H1 (cell line): ENCODE data around the gene MAPKAPK2. TPM values are rescaled to one million over a fixed set of nuclear protein-coding genes. Genes with fewer than 3 reads are reported as not detected.

Experiments used
- CTCF ChIA-PET: fragments of 300-600 bp; sonication (Branson Sonifier 250); formaldehyde crosslinking; loops from one replicate; lab custom pipeline; 2021; ENCODE audit not compliant: partially characterized antibody; lab: Charles Lee
- POLR2A ChIA-PET: fragments of 300-600 bp; sonication (Branson Sonifier 250); formaldehyde crosslinking; loops from one replicate; lab custom pipeline; 2021; ENCODE audit warnings: inconsistent platforms; ENCODE audit not compliant: partially characterized antibody; lab: Charles Lee
- DNase-seq, 2 experiments: peaks; one replicate each; pipeline versions ENCODE4 v3.0.0 to v3.0.0-alpha.2; 2010 to 2022; ENCODE audit warnings: low spot score in 2 of 2, low read depth in 1 of 2, mixed read lengths in 1 of 2
- FAIRE-seq: peaks from 2 replicates; lab custom pipeline; 2011; peaks lifted over from hg19 to GRCh38; lab: Jason Lieb, UNC
- H2AFZ ChIP-seq: 2 replicates; pipeline ENCODE4 v1.8.1; 2012; ENCODE audit warnings: low read length, inconsistent platforms
- H2AK5ac ChIP-seq: 2 replicates; pipeline ENCODE4 v1.6.1; 2013; ENCODE audit warnings: low read depth, low read length
- H2BK120ac ChIP-seq: replicated peaks from 2 replicates; pipeline ENCODE3; 2013; ENCODE audit warnings: low read depth, low read length, inconsistent platforms
- H2BK12ac ChIP-seq: 2 replicates; pipeline ENCODE4 v1.6.1; 2013; ENCODE audit warnings: low read depth, low read length
- H2BK15ac ChIP-seq: 2 replicates; pipeline ENCODE4 v1.6.1; 2013; ENCODE audit warnings: low read length
- H2BK20ac ChIP-seq: 2 replicates; pipeline ENCODE4 v1.6.1; 2013; ENCODE audit warnings: low read length
- H2BK5ac ChIP-seq: 2 replicates; pipeline ENCODE4 v1.6.1; 2013; ENCODE audit warnings: low read depth, low read length
- H3K14ac ChIP-seq: 2 replicates; pipeline ENCODE4 v1.6.1; 2013; ENCODE audit warnings: inconsistent platforms; ENCODE audit not compliant: insufficient read length
- H3K18ac ChIP-seq: 2 replicates; pipeline ENCODE4 v1.6.1; 2013; ENCODE audit warnings: low read length; ENCODE audit errors: extremely low read depth
- H3K23ac ChIP-seq: 2 replicates; pipeline ENCODE4 v1.6.1; 2013; ENCODE audit warnings: inconsistent platforms; ENCODE audit not compliant: insufficient read length
- H3K23me2 ChIP-seq: 2 replicates; pipeline ENCODE4 v1.6.1; 2013; ENCODE audit warnings: low read depth, low read length
- H3K27ac ChIP-seq: 2 replicates; pipeline ENCODE4 v1.6.1; 2011; ENCODE audit warnings: low read depth, low read length, inconsistent platforms
- H3K27me3 ChIP-seq, 4 experiments: replicated peaks in 1 of 4; 1 replicate in 1 of 4; 2 replicates in 3 of 4; pipeline versions ENCODE4 v1.6.1 to v1.8.1; 2011 to 2013; ENCODE audit warnings: low read length in 3 of 4, mild to moderate bottlenecking in 3 of 4, inconsistent platforms in 2 of 4, mixed read lengths in 2 of 4, moderate library complexity in 1 of 4; ENCODE audit not compliant: control insufficient read depth in 3 of 4, insufficient read depth in 3 of 4; ENCODE audit errors: extremely low read depth in 1 of 4
- H3K36me3 ChIP-seq, 4 experiments: 2 replicates each; pipeline versions ENCODE4 v1.6.1 to v1.8.1; 2011 to 2013; ENCODE audit warnings: mild to moderate bottlenecking in 4 of 4, low read length in 3 of 4, moderate library complexity in 2 of 4, control low read depth in 1 of 4, inconsistent platforms in 1 of 4; ENCODE audit not compliant: insufficient read depth in 4 of 4, control insufficient read depth in 2 of 4
- H3K4ac ChIP-seq: replicated peaks from 2 replicates; pipeline ENCODE3; 2013; ENCODE audit warnings: low read length, low read depth, mixed read lengths, inconsistent platforms; ENCODE audit not compliant: insufficient read length
- H3K4me1 ChIP-seq, 4 experiments: replicated peaks in 1 of 4; 1 replicate in 1 of 4; 2 replicates in 3 of 4; pipeline versions ENCODE4 v1.6.1 to v1.8.1; 2011 to 2013; ENCODE audit warnings: low read length in 3 of 4, inconsistent platforms in 2 of 4, mixed read lengths in 1 of 4; ENCODE audit not compliant: insufficient read depth in 4 of 4, control insufficient read depth in 3 of 4
- H3K4me2 ChIP-seq, 2 experiments: 2 replicates each; pipeline versions ENCODE4 v1.6.1 to v1.8.1; 2011 to 2013; ENCODE audit warnings: low read depth in 2 of 2, low read length in 2 of 2, control low read depth in 1 of 2, inconsistent platforms in 1 of 2, mild to moderate bottlenecking in 1 of 2; ENCODE audit not compliant: insufficient read depth in 1 of 2
- H3K4me3 ChIP-seq, 4 experiments: fragments of 200-600, 300-600 bp in 1 of 4; sonication (generic), shearing (Covaris generic), sonication (Bioruptor Twin) in 1 of 4; 2 replicates each; pipeline versions ENCODE4 v1.5.1 to v1.8.1; 2011 to 2016; ENCODE audit warnings: low read length in 4 of 4, low read depth in 3 of 4, control low read depth in 2 of 4, inconsistent platforms in 2 of 4, mild to moderate bottlenecking in 2 of 4, mixed read lengths in 1 of 4, moderate library complexity in 1 of 4; ENCODE audit not compliant: insufficient read depth in 2 of 4; ENCODE audit errors: extremely low read depth in 1 of 4
- H3K56ac ChIP-seq: replicated peaks from 2 replicates; pipeline ENCODE3; 2013; ENCODE audit warnings: low read depth, mild to moderate bottlenecking, mixed read lengths, low read length, inconsistent platforms; ENCODE audit not compliant: insufficient read length
- H3K79me1 ChIP-seq: 2 replicates; pipeline ENCODE4 v1.6.1; 2013; ENCODE audit warnings: low read depth, low read length, control low read depth
- H3K79me2 ChIP-seq, 2 experiments: 2 replicates each; pipeline versions ENCODE4 v1.6.1 to v1.8.1; 2012 to 2013; ENCODE audit warnings: low read length in 2 of 2, mild to moderate bottlenecking in 2 of 2, inconsistent platforms in 1 of 2; ENCODE audit not compliant: insufficient read depth in 2 of 2, control insufficient read depth in 1 of 2
- H3K9ac ChIP-seq, 4 experiments: replicated peaks in 1 of 4; 1 replicate in 1 of 4; 2 replicates in 3 of 4; pipeline versions ENCODE4 v1.6.1 to v1.8.1; 2011 to 2013; ENCODE audit warnings: low read depth in 3 of 4, low read length in 3 of 4, control low read depth in 2 of 4, mild to moderate bottlenecking in 2 of 4, moderate library complexity in 2 of 4, inconsistent platforms in 1 of 4; ENCODE audit errors: extremely low read depth in 1 of 4
- H3K9me3 ChIP-seq, 2 experiments: 2 replicates each; pipeline versions ENCODE4 v1.6.1 to v1.8.1; 2012 to 2013; ENCODE audit warnings: mild to moderate bottlenecking in 2 of 2, moderate library complexity in 2 of 2, control low read depth in 1 of 2, inconsistent platforms in 1 of 2, low read depth in 1 of 2, low read length in 1 of 2, mixed read lengths in 1 of 2; ENCODE audit not compliant: insufficient read depth in 2 of 2
- H4K20me1 ChIP-seq, 2 experiments: replicated peaks in 1 of 2; 2 replicates each; pipeline versions ENCODE3 to v1.8.1; 2011 to 2013; ENCODE audit warnings: inconsistent platforms in 2 of 2, low read length in 2 of 2, mild to moderate bottlenecking in 1 of 2; ENCODE audit not compliant: insufficient read depth in 2 of 2, control insufficient read depth in 1 of 2
- H4K5ac ChIP-seq: 2 replicates; pipeline ENCODE4 v1.6.1; 2013; ENCODE audit warnings: low read length, low read depth, mixed read lengths, inconsistent platforms; ENCODE audit not compliant: insufficient read length
- H4K8ac ChIP-seq: 2 replicates; pipeline ENCODE4 v1.8.0; 2013; ENCODE audit warnings: mild to moderate bottlenecking, moderate library complexity, low read length, inconsistent platforms; ENCODE audit not compliant: insufficient read depth; ENCODE audit errors: extremely low read depth
- H4K91ac ChIP-seq: replicated peaks from 2 replicates; pipeline ENCODE3; 2013; ENCODE audit warnings: low read length, mixed read lengths, inconsistent platforms; ENCODE audit not compliant: insufficient read length
- ASH2L ChIP-seq: fragments of 200-600, 300-600 bp; sonication (generic); IDR thresholded peaks from one replicate; pipeline ENCODE4 v1.7.1; 2017; ENCODE audit warnings: low read length
- ATF2 ChIP-seq: IDR thresholded peaks from 2 replicates; pipeline ENCODE4 v1.6.1; 2012; ENCODE audit warnings: low read length, inconsistent platforms
- KDM5A ChIP-seq: fragments of 200-600 bp; IDR thresholded peaks from 2 replicates; pipeline ENCODE4 v1.7.1; 2012; ENCODE audit warnings: mild to moderate bottlenecking, low read length, inconsistent platforms, mixed read lengths
- MAFK ChIP-seq: IDR thresholded peaks from 2 replicates; pipeline ENCODE4 v1.6.1; 2012; ENCODE audit warnings: low read depth, mild to moderate bottlenecking, improper control_type of control experiment, low read length
- MAX ChIP-seq: IDR thresholded peaks from 2 replicates; pipeline ENCODE4 v1.6.1; 2012; ENCODE audit warnings: inconsistent platforms
- PHF8 ChIP-seq: fragments of 200-600 bp; sonication (generic); conservative IDR thresholded peaks from 2 replicates; pipeline ENCODE4 v1.7.1; 2012; ENCODE audit warnings: low read depth, mild to moderate bottlenecking, inconsistent platforms, low read length, moderate library complexity
- POLR2AphosphoS5 ChIP-seq: IDR thresholded peaks from 2 replicates; pipeline ENCODE4 v1.6.1; 2011; ENCODE audit warnings: low read depth, low read length
- POU5F1 ChIP-seq: IDR thresholded peaks from 2 replicates; pipeline ENCODE4 v1.6.1; 2011; ENCODE audit warnings: low read depth, mild to moderate bottlenecking, low read length, moderate library complexity
- SP4 ChIP-seq: IDR thresholded peaks from 2 replicates; pipeline ENCODE4 v1.6.1; 2012; ENCODE audit warnings: low read length, inconsistent platforms
- TAF7 ChIP-seq: optimal IDR thresholded peaks from 2 replicates; pipeline ENCODE3; 2011; ENCODE audit warnings: low read depth, mild to moderate bottlenecking, inconsistent platforms, low read length, moderate library complexity, borderline replicate concordance
- USF2 ChIP-seq: IDR thresholded peaks from 2 replicates; pipeline ENCODE4 v1.6.1; 2011; ENCODE audit warnings: low read length, improper control_type of control experiment
- WGBS, 2 experiments: shearing (Covaris generic) in 1 of 2; methylation state at CpG; one replicate each; pipeline versions ENCODE4 v1.1.6 to v1.1.7; 2013 to 2015; ENCODE audit warnings: low lambda C conversion rate in 2 of 2, mixed read lengths in 2 of 2, inconsistent platforms in 1 of 2, low coverage in 1 of 2, missing lambda C conversion rate in 1 of 2; ENCODE audit not compliant: insufficient replicate concordance in 2 of 2, insufficient coverage in 1 of 2, insufficient read length in 1 of 2; ENCODE audit errors: extremely low coverage in 1 of 2, missing lambda C conversion rate in 1 of 2; 5-methylcytosine and 5-hydroxymethylcytosine counted together
- polyA plus RNA-seq, 7 experiments: library from polyadenylated mRNA; depleted of rRNA in 3 of 7; stranded (reverse) in 5 of 7; unstranded in 2 of 7; fragments of >200 nt in 5 of 7; fragments of 200-250 nt in 2 of 7; gene quantifications; 1 replicate in 5 of 7; 2 replicates in 1 of 7; 4 replicates in 1 of 7; pipeline versions ENCODE4 v1.2.1 to v1.2.3, GENCODE V29; 2011 to 2013; ENCODE audit warnings: missing spikeins in 2 of 7, mixed read lengths in 2 of 7
- total RNA-seq: library from RNA; stranded (reverse); fragmentation: NEBNext Ultra II Directional; extraction: Animal tissue kit (Norgen Biotek cat#: 25700); gene quantifications from 2 replicates; pipeline ENCODE4 v1.2.1, GENCODE V29; 2021

MAPKAPK2 gene
- total and polyA plus RNA-seq, 2 of the 8 experiments (the other 6 are each of a cell fraction or from before 2014, with no cell fraction given): 27.5 to 44.9 TPM

GRCh38 chr1:206702260-206702659, 17.6 kb downstream of the MAPKAPK2 start:
- peak overlapping the region; percentile 3; the same call in 1 of the 2 replicates for H2AK5ac ChIP-seq
- H3K23ac ChIP-seq: no peak overlapping the region
- H3K4me2 ChIP-seq: peak overlapping the region; percentile 45 to 50
- no peak overlapping the region for H2AFZ ChIP-seq
- no peak overlapping the region for H4K5ac ChIP-seq
- peak overlapping the region; percentile 40 for H2BK15ac ChIP-seq
- no peak overlapping the region for H3K4ac ChIP-seq
- H4K8ac ChIP-seq: no peak overlapping the region
- no peak for FAIRE-seq
- H3K27me3 ChIP-seq: no peaks in the 10 kb centered on the region
- H4K91ac ChIP-seq: no peak overlapping the region
- peaks cover 24 to 47% (median 34%) of the 10 kb centered on the region in 4 experiments for H3K4me1 ChIP-seq
- H2BK20ac ChIP-seq: no peak overlapping the region
- CTCF ChIA-PET: interaction anchor here (1.0 to 5.2 kb wide), 9 partner anchors 8 to 209 kb away, joined by 3 to 27 read pairs (median 4); no protein-coding TSS in a partner anchor
- no peak overlapping the region for H3K14ac ChIP-seq
- H3K9ac ChIP-seq: no peak overlapping the region
- H2BK12ac ChIP-seq: peak overlapping the region; percentile 61; the same call in 1 of the 2 replicates
- H3K23me2 ChIP-seq: no peaks in the 10 kb centered on the region
- POLR2A ChIA-PET: interaction anchor here (0.9 to 1.4 kb wide), 3 partner anchors 8 to 18 kb away, joined by 3 to 6 read pairs (median 3); no protein-coding TSS in a partner anchor
- WGBS, 2 experiments: 77% methylated on average over 7 of the region's 7 CpGs; no CpG with 5 or more reads in 1 of the 2 experiments
- H3K36me3 ChIP-seq: no peaks in the 10 kb centered on the region
- H4K20me1 ChIP-seq: peaks cover 18 to 33% of the 10 kb centered on the region in 2 experiments
- peaks cover 0 to 66% of the 10 kb centered on the region in 2 experiments; a peak in 3 of 4 replicates for H3K79me2 ChIP-seq
- no peak for DNase-seq
- no peak overlapping the region for H3K56ac ChIP-seq
- H3K79me1 ChIP-seq: peaks cover 10% of the 10 kb centered on the region
- no peak overlapping the region; the same call in 1 of the 2 replicates for H3K18ac ChIP-seq
- no peak overlapping the region for H3K4me3 ChIP-seq
- H2BK5ac ChIP-seq: 0 out of 2 replicates have a peak overlapping the region, but pooled peaks have one; percentile 56
- H3K27ac ChIP-seq: no peak overlapping the region
- H3K9me3 ChIP-seq: no peaks in the 10 kb centered on the region
- H2BK120ac ChIP-seq: no peak overlapping the region
- TF ChIP-seq SP4: no peak
- TF ChIP-seq MAX: no peak
- no peak for TF ChIP-seq POLR2AphosphoS5
- no peak for TF ChIP-seq USF2
- TF ChIP-seq ASH2L: no peak
- no peak for TF ChIP-seq KDM5A
- no peak for TF ChIP-seq MAFK
- TF ChIP-seq POU5F1: no peak
- TF ChIP-seq PHF8: no peak
- TF ChIP-seq TAF7: no peak
- TF ChIP-seq ATF2: no peak
